Loucy (cell line): ENCODE data around the gene FOSB.

ENCODE experiments used
- H2AFZ ChIP-seq: fragments of 200-600 bp; sonication (generic); 2 replicates; pipeline ENCODE4 v1.6.0; 2016; ENCODE audit warnings: antibody characterized with exemption, mild to moderate bottlenecking, low read length, moderate library complexity
- H3F3A ChIP-seq: fragments of 200-600 bp; 2 replicates; pipeline ENCODE4 v1.6.0; 2016; ENCODE audit warnings: antibody characterized with exemption, low read depth, mild to moderate bottlenecking
- H3K27me3 ChIP-seq: fragments of 200-600 bp; sonication (generic); 2 replicates; pipeline ENCODE4 v1.6.1; 2014; ENCODE audit warnings: low read length, mild to moderate bottlenecking; ENCODE audit not compliant: insufficient read depth, poor library complexity, severe bottlenecking
- H3K36me3 ChIP-seq: fragments of 200-600 bp; sonication (generic); 2 replicates; pipeline ENCODE4 v1.6.1; 2016; ENCODE audit warnings: low read length; ENCODE audit not compliant: insufficient read depth
- H3K4me1 ChIP-seq: fragments of 200-600 bp; sonication (generic); 2 replicates; pipeline ENCODE4 v1.5.1; 2014; ENCODE audit warnings: low read length, mild to moderate bottlenecking; ENCODE audit not compliant: insufficient read depth, poor library complexity, severe bottlenecking
- H3K4me2 ChIP-seq: fragments of 200-600 bp; sonication (generic); 2 replicates; pipeline ENCODE4 v1.6.0; 2014; ENCODE audit warnings: antibody characterized with exemption, low read length, low read depth, mild to moderate bottlenecking; ENCODE audit not compliant: poor library complexity, severe bottlenecking
- H3K4me3 ChIP-seq: fragments of 200-600 bp; sonication (generic); 2 replicates; pipeline ENCODE4 v1.5.1; 2014; ENCODE audit warnings: low read length, mild to moderate bottlenecking, mixed read lengths; ENCODE audit not compliant: poor library complexity, severe bottlenecking
- H3K79me2 ChIP-seq: fragments of 200-600 bp; sonication (generic); 2 replicates; pipeline ENCODE4 v1.6.1; 2014; ENCODE audit warnings: low read length; ENCODE audit not compliant: insufficient read depth
- H3K9ac ChIP-seq: fragments of 200-600 bp; sonication (generic); 2 replicates; pipeline ENCODE4 v1.6.0; 2014; ENCODE audit warnings: mild to moderate bottlenecking, low read depth, low read length, moderate library complexity; ENCODE audit not compliant: poor library complexity, severe bottlenecking
- H3K9me2 ChIP-seq: fragments of 200-600 bp; sonication (generic); replicated peaks from 2 replicates; pipeline ENCODE4 v1.6.1; 2016; ENCODE audit warnings: low read depth, low read length, mixed read lengths
- H3K9me3 ChIP-seq: fragments of 200-600 bp; sonication (generic); 2 replicates; pipeline ENCODE4 v1.6.1; 2014; ENCODE audit warnings: mild to moderate bottlenecking, antibody characterized with exemption, low read length, low read depth; ENCODE audit not compliant: insufficient read depth
- H4K20me1 ChIP-seq: fragments of 200-600 bp; sonication (generic); 2 replicates; pipeline ENCODE4 v1.6.0; 2014; ENCODE audit warnings: antibody characterized with exemption, low read length, mild to moderate bottlenecking; ENCODE audit not compliant: insufficient read depth, poor library complexity, severe bottlenecking
- CTCF ChIP-seq: fragments of 200-600 bp; sonication (generic); conservative IDR thresholded peaks from 2 replicates; pipeline ENCODE4 v1.5.1; 2014; ENCODE audit warnings: mild to moderate bottlenecking, antibody characterized with exemption, low read length
- EZH2phosphoT487 ChIP-seq: fragments of 200-600 bp; IDR thresholded peaks from 2 replicates; pipeline ENCODE4 v1.6.1; 2018; ENCODE audit warnings: antibody characterized with exemption, mild to moderate bottlenecking, moderate library complexity, borderline replicate concordance

FOSB gene

GRCh38 chr19:45489216-45489855 lies 21.5 kb downstream of the FOSB start:
- H3K9me2 ChIP-seq: no peaks in the 10 kb centered on the region
- no peak overlapping the region for H3K4me3 ChIP-seq
- no peaks in the 10 kb centered on the region for H3F3A ChIP-seq
- no peaks in the 10 kb centered on the region for H3K27me3 ChIP-seq
- no peak for TF ChIP-seq EZH2phosphoT487
- no peak for TF ChIP-seq CTCF
- no peak overlapping the region for H3K9ac ChIP-seq
- no peaks in the 10 kb centered on the region for H3K79me2 ChIP-seq
- no peaks in the 10 kb centered on the region for H3K36me3 ChIP-seq
- no peak overlapping the region for H2AFZ ChIP-seq
- H3K4me1 ChIP-seq: peaks cover 5% of the 10 kb centered on the region
- H3K4me2 ChIP-seq: no peak overlapping the region
- H3K9me3 ChIP-seq: no peaks in the 10 kb centered on the region
- H4K20me1 ChIP-seq: no peaks in the 10 kb centered on the region

- Histone ChIP-seq H3F3A (no peaks in the 10 kb centered on the region), H3K9me2 (no peaks in the 10 kb centered on the region), H3K4me3 (no peak overlapping the region), H3K4me2 (no peak overlapping the region), H3K9me3 (no peaks in the 10 kb centered on the region), H3K9ac (no peak overlapping the region), H4K20me1 (peaks cover 7% of the 10 kb centered on the region), H3K4me1 (peaks cover 1% of the 10 kb centered on the region), H3K79me2 (no peaks in the 10 kb centered on the region), H3K36me3 (no peaks in the 10 kb centered on the region), H2AFZ (no peak overlapping the region), H3K27me3 (no peaks in the 10 kb centered on the region)
- no peak for TF ChIP-seq CTCF
- TF ChIP-seq EZH2phosphoT487: no peak
These were observed 24.4 kb downstream of the FOSB start for GRCh38 chr19:45492137-45492626.

- Histone ChIP-seq H3K4me2 (no peak overlapping the region), H3K9me2 (no peaks in the 10 kb centered on the region), H3F3A (no peaks in the 10 kb centered on the region), H3K27me3 (no peaks in the 10 kb centered on the region), H3K9me3 (no peaks in the 10 kb centered on the region), H4K20me1 (peaks cover 7% of the 10 kb centered on the region), H3K79me2 (no peaks in the 10 kb centered on the region), H2AFZ (no peak overlapping the region), H3K36me3 (no peaks in the 10 kb centered on the region), H3K4me3 (no peak overlapping the region), H3K9ac (no peak overlapping the region), H3K4me1 (peaks cover 4% of the 10 kb centered on the region)
- TF ChIP-seq CTCF (no peak), EZH2phosphoT487 (no peak)
These were observed 25.1 kb downstream of the FOSB start for GRCh38 chr19:45492627-45493470.
